ENCODE measurements around the gene HOXA9. TPM values are rescaled to one million over a fixed set of nuclear protein-coding genes. Genes with fewer than 3 reads are reported as not detected.

Gene HOXA9
- total RNA-seq, 2 donors from 2014 or later = not detected

DNA sequence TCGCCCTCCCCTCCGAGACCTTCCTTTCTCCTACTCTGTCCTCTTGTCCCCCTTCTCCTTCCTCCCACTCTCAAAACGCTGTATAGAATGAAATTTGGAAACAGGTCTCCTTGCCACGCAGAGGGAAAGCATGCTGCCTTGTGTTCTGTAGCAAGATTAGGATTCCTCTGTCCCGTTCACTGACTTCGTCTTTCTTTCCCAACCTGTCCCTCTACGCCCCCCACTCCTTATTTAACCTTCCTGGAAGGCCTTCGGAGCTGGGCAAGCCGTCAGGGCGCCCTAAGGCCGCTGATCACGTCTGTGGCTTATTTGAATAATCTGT lies 1.3 kb downstream of the HOXA9 start:
- H3K27ac Mint-ChIP-seq = no peak overlapping the region
- no peaks in the 10 kb centered on the region for H3K9me3 Mint-ChIP-seq
- DNase-seq (ENCODE audit: low spot score in 2 of 2) (no peak), ATAC-seq (no peak)
- peaks cover 0 to 7% of the 10 kb centered on the region in 2 donors for H3K36me3 Mint-ChIP-seq

DNA sequence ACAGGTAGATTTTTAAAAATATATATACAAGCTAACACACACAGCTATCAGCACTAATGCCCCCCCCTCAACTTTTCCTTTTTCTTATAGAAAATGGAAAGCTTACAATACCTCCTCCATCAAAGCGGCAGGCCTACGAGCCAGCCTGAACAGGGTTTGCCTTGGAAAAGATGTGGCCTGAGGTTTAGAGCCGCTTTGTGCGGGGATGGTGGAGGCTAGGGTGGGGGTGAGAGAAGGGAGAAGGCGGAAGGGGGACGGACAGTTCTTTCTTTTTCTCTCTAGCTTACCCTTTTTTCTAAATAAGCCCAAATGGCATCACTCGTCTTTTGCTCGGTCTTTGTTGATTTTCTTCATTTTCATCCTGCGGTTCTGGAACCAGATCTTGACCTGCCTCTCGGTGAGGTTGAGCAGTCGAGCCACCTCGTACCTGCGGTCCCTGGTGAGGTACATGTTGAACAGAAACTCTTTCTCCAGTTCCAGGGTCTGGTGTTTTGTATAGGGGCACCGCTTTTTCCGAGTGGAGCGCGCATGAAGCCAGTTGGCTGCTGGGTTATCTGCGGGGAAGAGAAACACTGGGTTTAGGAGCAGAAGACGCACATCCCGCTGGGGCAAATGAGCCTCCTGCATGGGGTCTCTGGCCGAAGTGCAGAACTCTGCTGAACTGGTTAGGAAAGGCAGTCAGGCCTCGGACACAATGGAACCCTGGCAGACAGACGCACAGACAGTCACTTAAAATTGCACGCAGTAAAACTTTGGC lies 1.9 kb downstream of the HOXA9 start:
- no peaks in the 10 kb centered on the region for H3K9me3 Mint-ChIP-seq
- ATAC-seq (no peak), DNase-seq (ENCODE audit: low spot score in 2 of 2) (no peak)
- H3K27ac Mint-ChIP-seq = no peak overlapping the region
- H3K36me3 Mint-ChIP-seq = peaks cover 0 to 2% of the 10 kb centered on the region in 2 donors

DNA sequence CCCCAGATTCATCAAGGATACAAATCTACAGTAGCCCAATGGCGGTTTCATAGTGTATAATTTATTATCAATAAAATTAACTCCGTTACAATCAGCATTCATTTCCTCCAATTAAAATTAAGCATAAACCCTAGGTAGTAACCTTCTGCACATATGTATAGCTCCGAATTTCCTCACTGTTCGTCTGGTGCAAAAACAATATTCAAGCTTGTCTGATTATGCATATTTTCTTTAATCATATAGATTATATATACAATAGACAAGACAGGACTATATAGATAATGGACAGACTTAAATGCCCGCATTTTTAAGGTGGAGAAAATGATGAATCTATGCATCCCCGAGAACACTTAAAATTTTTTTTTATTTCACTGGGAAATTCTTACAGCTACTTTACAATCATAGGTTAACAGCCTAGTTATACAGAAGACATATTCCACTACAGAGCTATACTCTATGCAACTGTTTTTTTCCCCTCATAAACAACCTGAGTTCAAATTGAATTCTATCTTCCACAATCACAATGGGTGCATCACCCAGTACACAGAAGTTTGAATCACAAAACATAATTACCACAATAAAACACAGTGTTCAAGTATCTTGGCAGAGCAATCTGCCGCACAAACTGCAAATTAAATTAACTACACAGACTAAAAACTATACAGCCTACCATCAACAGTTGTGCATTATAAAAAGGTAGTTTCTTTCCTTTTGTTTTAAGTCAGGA lies 2.6 kb downstream of the HOXA9 start:
- Mint-ChIP-seq H3K36me3 (no peaks in the 10 kb centered on the region), H3K9me3 (no peaks in the 10 kb centered on the region), H3K27ac (no peak overlapping the region)
- ATAC-seq (no peak), DNase-seq (ENCODE audit: low spot score in 2 of 2) (no peak)

DNA sequence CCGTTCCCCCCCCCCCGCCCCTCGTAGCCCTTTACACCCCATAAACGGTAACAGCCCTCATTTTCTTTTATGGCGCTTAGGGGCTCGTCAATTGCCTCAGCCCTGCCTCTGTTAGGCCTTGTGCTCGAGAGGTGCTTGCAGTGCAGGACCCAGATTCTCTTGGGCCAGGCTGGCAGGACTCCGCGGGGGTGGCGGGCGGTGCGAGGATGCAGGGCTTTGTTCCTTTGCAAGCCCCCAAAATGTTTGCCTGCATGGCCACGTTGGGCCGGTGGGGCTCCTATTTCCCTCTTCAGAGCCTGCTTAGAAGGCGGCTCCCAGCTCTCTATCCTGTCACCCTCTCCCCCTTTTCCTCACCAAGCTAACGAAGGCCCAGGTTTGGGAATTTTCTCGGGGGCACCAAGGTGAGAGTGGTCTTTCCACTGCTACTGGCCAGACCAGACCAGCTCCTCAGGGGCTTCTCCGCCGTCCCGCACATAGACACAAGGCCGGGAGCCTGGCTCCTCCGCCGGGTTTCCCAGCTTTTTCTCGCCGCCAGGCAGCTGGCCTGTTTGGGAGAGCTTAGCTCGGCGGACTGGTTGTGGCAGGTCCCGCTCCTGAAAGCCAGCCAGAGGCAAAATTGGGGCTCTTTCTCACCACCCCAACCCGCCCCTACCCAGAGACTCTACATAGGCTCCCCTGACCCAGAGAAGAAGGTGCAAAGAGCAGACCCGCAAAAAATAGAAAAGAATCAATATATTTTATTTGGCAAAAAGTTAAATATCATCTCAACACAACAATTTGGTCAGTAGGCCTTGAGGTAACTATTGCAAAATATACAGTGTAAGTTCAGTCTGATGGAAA lies 3.4 kb downstream of the HOXA9 start:
- Mint-ChIP-seq H3K9me3 (no peaks in the 10 kb centered on the region), H3K27ac (no peak overlapping the region), H3K36me3 (no peaks in the 10 kb centered on the region)
- ATAC-seq (no peak), DNase-seq (ENCODE audit: low spot score in 2 of 2) (no peak)

DNA sequence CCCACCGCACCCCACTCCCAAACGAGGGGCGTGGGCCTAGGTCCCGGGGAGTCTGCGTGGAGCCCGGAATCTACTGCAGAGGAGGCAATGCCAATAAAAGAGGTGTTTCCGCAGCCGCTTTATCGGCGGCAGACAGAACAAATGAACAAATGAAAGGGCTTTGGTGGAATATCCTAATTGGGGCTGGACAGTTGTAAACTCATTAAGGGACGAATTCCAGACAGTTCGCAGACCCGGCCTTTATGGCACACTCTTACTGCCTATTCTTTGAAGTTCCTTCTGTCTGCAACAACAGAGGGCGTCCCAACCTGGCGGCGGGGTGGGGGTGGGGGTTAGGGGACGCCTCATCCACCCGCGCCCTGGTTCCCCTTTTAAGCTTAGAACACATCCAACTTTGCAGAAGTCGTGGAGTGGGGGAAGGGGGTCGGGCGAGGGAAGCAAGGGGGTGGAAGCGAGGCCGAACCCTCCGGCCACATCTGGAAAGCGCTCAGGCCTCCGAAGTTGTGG lies 4.1 kb downstream of the HOXA9 start:
- DNase-seq (ENCODE audit: low spot score in 2 of 2) (no peak), ATAC-seq (no peak)
- H3K9me3 Mint-ChIP-seq = no peaks in the 10 kb centered on the region
- no peak overlapping the region for H3K27ac Mint-ChIP-seq
- H3K36me3 Mint-ChIP-seq = no peaks in the 10 kb centered on the region

DNA sequence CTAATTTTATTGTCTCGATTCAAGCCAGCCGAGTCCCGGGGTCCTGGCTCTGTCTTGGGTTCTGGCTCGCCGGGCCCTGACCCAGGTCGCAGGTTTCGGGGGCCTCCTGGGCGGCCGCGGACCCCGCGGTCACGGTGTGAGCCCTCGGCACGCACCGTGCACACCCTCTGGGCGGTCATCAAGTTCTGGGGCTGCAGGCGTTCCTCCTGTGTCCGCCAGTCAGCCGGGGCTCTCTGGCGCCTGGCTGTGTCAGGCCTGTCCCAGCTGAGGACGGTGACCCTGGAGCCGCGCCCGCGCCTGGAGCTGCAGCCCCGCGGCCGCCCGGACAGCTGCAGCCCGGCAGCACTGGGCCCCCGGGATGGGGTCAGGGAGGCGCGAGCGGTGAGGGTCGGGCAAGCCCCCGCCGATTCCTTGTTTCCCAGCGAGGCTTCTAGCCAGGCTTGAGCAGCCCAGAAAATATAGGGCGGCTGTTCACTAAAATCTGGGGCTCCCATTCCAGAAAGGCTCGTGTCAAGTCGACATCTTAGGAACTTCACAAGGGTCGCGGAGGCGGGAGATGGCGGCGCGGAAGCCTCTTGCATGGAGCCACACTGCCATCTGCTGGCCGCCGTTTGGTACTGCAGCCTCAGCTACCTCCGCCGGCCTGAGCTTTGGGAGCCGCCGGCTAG lies 4.7 kb downstream of the HOXA9 start:
- Mint-ChIP-seq H3K9me3 (no peaks in the 10 kb centered on the region), H3K27ac (no peak overlapping the region), H3K36me3 (no peaks in the 10 kb centered on the region)
- DNase-seq (ENCODE audit: low spot score in 2 of 2) (peak; percentile 80 to 90), ATAC-seq (peak; percentile 69 to 72)

DNA sequence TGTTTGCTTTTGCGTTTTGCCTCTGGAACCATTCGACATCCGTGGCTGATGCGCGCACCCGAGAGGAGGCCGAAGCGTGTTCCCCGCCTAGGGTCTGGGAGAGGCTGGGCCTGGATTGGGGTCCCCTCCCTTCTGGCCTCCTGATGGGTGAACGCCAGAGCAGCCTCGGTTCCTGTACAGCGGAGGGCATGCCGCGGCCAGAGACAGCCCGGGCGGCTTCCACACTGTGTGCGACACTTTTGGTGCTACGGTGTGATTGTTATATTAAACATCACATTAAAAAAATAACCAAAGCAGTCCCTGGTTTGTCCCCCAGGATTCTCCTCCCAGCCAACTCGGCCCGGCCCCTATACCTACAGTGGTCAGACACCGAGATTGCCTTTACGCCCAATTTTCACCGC lies 5.2 kb downstream of the HOXA9 start:
- Mint-ChIP-seq H3K27ac (no peak overlapping the region), H3K9me3 (no peaks in the 10 kb centered on the region), H3K36me3 (no peaks in the 10 kb centered on the region)
- no peak for DNase-seq (ENCODE audit: low spot score in 2 of 2)
- peak; percentile 12 to 36 for ATAC-seq

DNA sequence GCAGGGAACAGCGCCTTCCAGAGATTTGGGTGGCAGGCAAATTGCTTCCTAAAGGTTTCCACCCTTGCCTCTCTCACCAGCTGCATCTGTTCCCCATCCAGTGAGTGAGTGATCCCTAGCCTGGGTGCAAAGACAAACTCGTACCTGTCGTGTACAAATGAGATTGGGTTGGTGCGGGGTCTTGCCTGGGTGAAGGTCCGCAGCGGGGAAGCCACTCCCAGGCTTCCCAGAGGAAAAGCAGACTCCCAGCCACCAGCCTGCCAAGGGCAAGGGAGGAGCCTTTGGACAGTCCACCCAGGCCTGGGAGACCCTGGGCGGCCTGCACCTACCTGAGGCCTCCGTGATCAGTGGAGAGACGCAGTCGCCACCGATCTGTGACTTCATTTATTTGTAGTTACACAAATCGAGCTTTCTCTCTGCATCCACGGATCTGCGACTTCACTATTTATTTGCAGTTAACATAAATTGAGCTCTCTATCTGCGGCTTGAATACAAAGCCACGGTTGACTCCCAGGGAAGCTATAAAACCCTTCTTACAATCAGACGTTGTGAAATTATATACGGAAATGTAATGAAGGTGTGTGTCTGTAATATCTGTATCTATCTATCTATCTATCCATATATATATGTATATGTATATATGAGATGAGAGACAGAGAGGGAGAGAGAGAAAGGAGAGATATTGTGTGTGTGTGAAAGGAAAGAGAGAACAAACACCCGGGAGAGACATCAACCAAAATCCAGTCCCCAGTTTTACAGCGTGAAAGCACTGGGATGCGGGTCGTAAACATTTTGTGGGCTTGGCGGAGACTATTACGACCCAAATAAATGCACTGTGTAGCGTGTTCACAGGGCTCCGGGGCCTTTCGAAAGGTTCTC lies 5.8 kb downstream of the HOXA9 start:
- no peak for DNase-seq (ENCODE audit: low spot score in 2 of 2)
- ATAC-seq = no peak
- Mint-ChIP-seq H3K36me3 (peaks cover 4 to 5% of the 10 kb centered on the region in 2 donors), H3K27ac (no peak overlapping the region), H3K9me3 (no peaks in the 10 kb centered on the region)

DNA sequence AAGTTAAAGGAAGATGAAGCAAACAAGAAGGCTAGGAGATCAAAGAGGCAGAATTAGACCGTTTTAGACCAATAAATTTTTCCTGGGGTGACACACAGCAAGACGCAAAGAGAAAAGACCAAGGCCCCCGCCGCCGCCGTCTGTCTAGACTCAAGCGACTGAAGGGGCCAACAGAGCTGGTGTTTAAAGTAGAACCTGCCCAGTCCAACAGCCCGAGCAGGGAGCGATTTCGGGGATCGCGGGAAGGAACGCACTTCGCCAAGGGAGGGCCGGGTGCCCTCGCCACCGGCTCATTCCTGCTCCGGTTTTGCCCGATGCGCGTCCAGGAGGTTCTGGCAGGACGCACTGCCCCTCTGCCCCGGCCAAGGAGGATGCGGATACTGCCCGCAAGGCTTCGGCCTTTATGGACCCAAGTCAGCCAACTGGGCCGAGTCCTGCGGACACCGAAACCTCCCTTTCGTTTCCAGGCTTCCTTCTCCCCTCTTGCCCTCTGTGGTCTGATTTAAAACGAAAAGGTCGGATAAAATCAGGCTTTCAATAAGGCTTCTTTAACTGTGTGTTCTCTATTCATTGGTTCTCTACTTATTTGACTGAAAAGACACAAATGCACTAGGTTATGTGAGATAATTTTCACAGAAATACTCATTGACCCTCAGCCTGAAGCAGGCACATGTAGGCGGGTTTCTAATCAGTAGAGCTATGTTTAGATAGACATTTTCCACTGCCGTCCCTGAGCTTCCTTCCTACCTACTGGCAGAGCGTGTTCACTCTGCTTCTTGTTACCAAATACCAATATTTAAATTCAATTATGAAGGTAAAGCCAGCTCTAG lies 6.7 kb downstream of the HOXA9 start:
- Mint-ChIP-seq H3K27ac (no peak overlapping the region), H3K9me3 (no peaks in the 10 kb centered on the region)
- no peak for DNase-seq (ENCODE audit: low spot score in 2 of 2)

DNA sequence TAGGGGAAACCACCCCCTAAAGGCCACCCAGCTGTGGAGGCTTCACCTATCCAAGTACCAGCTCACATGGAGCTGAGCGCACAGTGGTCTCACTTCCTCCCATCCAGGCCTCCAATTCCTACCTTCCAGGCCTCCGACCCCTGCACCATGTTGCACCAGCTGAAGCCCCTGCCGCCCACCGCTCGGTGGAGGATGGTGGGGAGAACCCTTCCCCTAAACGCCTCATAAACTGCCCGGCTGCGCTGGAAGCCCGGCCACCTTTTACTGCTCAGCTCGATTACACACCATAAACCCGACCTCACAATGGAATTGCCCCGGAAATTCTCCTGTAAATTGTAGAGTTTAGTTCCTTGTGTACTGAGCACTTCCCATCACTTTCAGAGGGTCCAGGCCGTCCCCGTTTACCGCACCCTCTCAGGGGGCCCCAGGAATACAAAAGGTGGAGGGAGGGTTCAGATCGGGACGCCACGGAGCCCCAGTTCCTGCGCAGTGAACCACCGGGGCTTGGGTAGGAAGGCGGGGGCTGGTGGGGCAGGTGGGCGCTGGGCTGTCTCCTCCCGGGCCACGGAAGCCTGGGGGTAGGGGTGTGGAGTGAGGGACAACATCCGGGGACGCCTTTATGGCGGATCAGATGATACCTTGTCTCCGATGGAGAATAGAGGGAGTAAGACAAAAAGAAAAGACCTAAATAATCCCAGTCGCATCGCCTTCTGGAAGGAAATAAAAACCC lies 7.5 kb downstream of the HOXA9 start:
- DNase-seq (ENCODE audit: low spot score in 2 of 2) = peak in 1 of 2 donors; percentile 21
- no peak for ATAC-seq
- H3K27ac Mint-ChIP-seq = peak overlapping the region in 1 of 2 donors; percentile 9
- H3K9me3 Mint-ChIP-seq = no peaks in the 10 kb centered on the region
- peaks cover 4 to 5% of the 10 kb centered on the region in 2 donors for H3K36me3 Mint-ChIP-seq

More for the DNA sequence above, 6.7 kb downstream of the HOXA9 start:
- ATAC-seq = no peak
- H3K36me3 Mint-ChIP-seq = peaks cover 4 to 5% of the 10 kb centered on the region in 2 donors

DNA sequence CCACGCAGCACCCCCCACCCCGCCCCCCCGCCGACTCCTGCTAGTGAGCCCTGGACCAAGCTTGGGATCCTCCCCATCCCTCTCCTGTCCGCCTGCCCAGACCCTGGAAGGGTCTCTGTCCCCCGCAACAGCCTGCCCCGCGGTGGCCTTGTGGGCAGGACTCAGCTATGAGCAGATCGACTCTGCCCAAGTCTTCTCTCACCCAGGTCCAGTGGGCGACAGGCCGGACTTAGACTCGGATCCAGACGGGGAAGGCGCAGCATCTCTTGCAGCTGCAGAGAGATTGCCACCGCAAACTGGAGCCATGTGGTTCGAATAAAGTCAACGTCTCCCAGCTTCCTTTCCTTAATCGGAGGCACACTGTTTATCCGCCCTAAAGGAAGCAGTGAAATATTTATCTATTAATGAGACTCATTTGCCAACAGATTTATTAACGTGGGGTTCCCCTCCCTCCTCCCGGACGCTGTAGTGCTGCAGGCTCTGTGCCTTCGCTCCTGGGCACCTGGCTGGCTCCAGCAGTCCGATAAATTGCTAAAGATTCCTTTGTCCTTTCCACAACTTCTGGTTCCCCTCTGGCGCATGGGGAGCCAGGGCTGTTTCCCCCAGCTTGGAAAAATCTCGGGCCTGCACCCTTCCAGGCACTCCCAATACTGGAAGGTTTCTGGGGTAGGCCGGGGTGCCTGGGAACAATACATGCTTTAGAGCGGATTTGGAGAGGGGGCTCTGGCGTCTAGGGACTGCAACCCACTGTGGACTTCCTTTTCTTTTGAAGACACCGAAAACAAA lies 8.2 kb downstream of the HOXA9 start:
- H3K36me3 Mint-ChIP-seq = peaks cover 4 to 5% of the 10 kb centered on the region in 2 donors
- ATAC-seq (no peak), DNase-seq (ENCODE audit: low spot score in 2 of 2) (peak in 1 of 2 donors; percentile 42)
- no peaks in the 10 kb centered on the region for H3K9me3 Mint-ChIP-seq
- peak overlapping the region in 1 of 2 donors; percentile 14 for H3K27ac Mint-ChIP-seq

DNA sequence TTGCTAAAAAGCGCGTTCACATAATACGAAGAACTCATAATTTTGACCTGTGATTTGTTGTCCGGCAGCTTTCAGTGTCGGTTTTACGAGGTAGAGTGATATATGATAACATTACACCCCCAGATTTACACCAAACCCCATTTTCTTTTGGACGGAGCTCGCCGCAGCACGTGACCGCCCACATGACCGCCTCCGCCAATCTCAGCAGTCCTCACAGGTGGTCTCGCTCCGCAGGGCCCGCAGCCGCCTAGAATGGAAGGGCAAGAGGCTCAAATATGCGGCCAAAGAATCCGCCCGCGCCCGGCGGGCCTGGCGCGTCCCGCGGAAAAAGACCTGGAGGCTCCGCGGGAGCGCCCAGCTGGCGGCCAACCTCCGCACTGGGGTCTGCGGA lies 8.8 kb downstream of the HOXA9 start, which contains the start of gene HOXA7:
Gene HOXA7 (minus strand): TSS at position 168 of the 391 bp plus-strand sequence. CDS start 130 bp downstream, at position 38.
- Mint-ChIP-seq H3K9me3 (no peaks in the 10 kb centered on the region), H3K27ac (peak within 1 kb of the TSS in 1 of 2 donors; percentile 88), H3K36me3 (peaks cover 4 to 9% of the 10 kb centered on the region in 2 donors)
- ATAC-seq (no peak), DNase-seq (ENCODE audit: low spot score in 2 of 2) (peak in 1 of 2 donors; percentile 31)

DNA sequence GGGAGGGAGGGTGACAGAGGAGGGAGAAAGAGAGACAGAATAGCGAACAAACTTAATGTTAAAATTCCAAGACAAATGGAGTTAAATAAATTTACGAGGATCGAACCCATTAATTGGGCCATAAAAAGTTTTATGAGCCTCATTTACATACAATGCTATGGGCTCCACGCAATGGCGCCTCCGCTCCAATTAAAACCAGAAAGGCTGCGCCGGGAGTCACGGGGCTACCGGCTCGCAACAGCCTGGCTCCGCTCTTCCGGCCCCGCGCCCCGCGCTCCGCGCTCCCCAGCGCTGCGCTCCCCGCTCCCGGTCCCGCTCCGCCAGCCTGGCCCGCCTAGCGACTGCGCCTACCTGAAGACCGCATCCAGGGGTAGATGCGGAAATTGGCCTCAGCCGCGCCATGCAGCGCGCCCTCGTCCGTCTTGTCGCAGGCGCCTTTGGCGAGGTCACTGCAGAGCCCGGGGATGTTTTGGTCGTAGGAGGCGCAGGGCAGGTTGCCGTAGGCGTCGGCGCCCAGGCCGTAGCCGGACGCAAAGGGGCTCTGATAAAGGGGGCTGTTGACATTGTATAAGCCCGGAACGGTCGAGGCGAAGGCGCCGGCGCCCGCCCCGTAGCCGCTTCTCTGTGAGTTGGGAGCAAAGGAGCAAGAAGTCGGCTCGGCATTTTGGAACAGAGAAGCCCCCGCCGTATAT lies 9.4 kb downstream of the HOXA9 start:
- Mint-ChIP-seq H3K27ac (peak overlapping the region in 1 of 2 donors; percentile 88), H3K9me3 (no peaks in the 10 kb centered on the region), H3K36me3 (peaks cover 4 to 10% of the 10 kb centered on the region in 2 donors)
- DNase-seq (ENCODE audit: low spot score in 2 of 2) (peak in 1 of 2 donors; percentile 41), ATAC-seq (no peak)
